GM18508 (cell line): ENCODE measurements around the gene SOX1.

ENCODE experiments used
- ATAC-seq: cut with Tn5 transposase; IDR thresholded peaks from one replicate; pipeline ENCODE4 v1.9.1; 2021; ENCODE audit warnings: moderate number of reproducible peaks; ENCODE audit not compliant: insufficient read depth, unreplicated experiment

SOX1 gene

DNA sequence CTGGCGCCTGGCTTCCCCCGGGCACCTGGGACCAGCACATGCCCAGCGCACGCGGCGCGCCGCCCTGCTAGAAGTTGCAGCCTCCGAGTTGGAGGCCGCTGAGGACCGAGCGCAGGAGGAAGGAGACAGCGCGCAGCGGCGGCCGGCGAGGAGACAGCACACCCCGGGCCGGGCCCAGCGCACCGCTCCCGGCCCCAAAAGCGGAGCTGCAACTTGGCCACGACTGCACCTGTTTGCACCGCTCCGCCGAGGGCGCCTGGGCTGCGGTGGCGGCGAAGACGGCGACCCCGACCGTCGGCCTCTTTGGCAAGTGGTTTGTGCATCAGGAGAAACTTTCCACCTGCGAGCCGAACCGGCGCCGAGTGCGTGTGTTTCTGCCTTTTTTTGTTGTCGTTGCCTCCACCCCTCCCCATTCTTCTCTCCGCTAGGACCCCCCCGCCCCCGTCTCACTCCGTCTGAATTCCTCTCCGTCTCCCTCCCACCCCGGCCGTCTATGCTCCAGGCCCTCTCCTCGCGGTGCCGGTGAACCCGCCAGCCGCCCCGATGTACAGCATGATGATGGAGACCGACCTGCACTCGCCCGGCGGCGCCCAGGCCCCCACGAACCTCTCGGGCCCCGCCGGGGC lies at the start of gene SOX1:
TSS of gene SOX1 (plus strand) at position 34 of the 626 bp plus-strand sequence. CDS start at position 544, 510 bp downstream.
- ATAC-seq = no peak

GRCh38 chr13:112024577-112024976 lies 42.4 kb upstream of the SOX1 start:
- ATAC-seq = no peak

- ATAC-seq = no peak
These were observed 39.7 kb upstream of the SOX1 start for GRCh38 chr13:112027250-112027649.

GRCh38 chr13:112028481-112028880 lies 38.5 kb upstream of the SOX1 start:
- no peak for ATAC-seq

- no peak for ATAC-seq
These were observed 37.8 kb upstream of the SOX1 start for GRCh38 chr13:112029143-112029542.

GRCh38 chr13:112032186-112032993 lies 34.6 kb upstream of the SOX1 start:
- no peak for ATAC-seq

- no peak for ATAC-seq
These were observed 32.7 kb upstream of the SOX1 start for GRCh38 chr13:112034231-112034630.

GRCh38 chr13:112034846-112035245 lies 32.1 kb upstream of the SOX1 start:
- no peak for ATAC-seq

GRCh38 chr13:112042496-112042895 lies 24.5 kb upstream of the SOX1 start:
- no peak for ATAC-seq

DNA sequence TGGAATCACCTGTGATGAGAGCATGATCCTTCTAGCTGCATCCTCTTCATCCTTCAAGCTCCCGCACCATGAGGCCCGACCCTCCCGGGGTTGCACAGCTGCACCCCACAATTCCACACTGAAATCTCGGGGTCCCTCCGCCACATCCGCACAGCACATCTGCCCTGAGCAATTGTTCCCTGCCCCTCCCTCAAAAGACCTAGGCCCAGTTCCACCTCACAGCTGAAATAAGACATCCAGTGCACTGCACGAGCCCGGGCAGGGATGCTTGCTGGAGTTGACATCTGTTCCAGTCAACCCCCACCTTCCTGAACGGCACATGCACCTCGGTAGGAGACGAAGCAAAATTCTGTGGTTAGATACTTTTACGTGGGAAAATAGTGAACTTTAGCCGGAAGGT lies 14.7 kb upstream of the SOX1 start:
- no peak for ATAC-seq

- no peak for ATAC-seq
These were observed 13.7 kb upstream of the SOX1 start for GRCh38 chr13:112053167-112053743.

DNA sequence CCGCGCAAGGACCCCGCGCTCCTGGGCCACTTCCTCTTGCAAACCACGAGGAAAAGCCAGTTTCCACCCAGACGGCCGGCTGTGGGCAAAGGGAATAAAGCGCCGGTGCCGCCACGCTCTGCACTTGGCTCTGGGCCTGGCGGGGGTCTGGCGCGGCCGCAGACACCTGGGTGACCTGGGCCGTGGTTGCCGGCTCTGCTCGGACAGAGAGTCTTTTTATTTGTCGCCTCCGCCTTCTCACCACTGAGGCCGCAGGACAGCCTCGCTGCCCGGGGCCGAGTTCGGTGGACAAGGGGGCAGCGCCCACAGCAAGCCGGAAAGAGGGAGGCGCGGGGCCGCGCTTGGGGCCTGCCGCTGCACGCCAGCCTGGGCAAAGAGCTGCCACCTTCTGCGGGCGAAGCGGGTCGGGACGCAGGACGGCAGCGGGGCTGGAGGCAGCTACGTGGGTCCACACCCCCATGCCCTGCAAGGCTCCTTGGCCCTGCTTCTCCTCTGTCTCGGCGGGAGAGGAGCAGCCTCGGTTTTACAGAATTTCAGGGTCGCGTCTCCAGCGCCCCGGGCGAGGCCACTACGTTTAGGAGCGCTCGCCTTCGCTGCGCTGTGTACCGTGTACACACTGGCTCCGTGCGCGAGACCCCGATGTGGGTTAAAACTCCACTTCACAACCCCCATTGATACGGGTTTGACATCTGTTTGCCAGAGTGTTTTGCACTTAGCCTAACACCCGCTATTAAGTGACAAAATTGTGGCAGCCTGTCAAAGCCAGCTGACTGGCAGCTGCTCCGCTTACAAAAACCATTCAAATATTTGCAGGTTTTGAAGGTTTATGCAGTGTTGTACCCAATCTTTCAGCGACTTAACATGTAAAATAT lies 13.0 kb upstream of the SOX1 start:
- no peak for ATAC-seq

GRCh38 chr13:112054616-112055015 lies 12.3 kb upstream of the SOX1 start:
- ATAC-seq = no peak

DNA sequence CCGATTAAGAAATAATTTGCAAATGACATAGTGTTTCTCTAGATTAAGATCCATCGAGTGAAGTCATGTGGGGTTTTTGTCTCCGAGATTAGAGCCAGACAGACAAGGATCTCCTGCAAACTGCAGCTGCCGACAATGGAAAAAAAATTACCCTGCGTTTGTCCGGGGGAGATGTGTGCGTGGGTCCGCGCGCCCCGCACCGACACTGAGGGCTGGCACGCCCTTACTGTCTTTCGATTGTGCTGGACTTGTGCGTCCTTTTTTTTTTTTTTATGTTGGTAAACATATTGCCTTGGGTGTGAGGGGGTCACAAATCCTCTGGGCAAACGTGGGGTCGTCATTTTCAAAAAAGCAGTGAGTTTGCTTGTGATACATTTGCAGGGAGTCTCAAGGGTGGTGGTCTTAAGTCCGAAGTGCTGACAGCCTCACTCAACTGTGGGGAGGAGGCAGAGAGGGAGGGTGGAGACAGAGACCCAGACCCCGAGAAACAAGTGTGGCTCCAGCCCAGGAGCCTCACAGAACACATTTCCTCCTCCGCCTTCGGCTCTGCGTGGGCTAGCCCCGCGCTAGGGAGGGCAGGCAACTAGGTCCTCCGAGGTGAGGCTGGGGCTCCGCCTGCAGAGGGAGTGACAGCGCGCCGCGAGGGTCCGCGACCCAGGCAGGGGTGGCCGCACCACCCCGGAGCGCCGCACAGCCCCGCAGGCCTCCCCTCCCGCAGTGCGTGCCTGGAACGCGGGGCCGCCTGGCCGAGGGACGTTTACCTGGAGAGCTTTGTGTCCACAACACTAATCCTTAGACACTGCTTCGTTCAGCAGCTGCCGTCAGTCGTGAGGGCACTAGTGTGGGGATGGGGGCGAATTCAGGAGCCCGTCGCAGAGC lies 11.7 kb upstream of the SOX1 start:
- no peak for ATAC-seq

- ATAC-seq = no peak
These were observed 11.1 kb upstream of the SOX1 start for GRCh38 chr13:112055915-112056269.

GRCh38 chr13:112056284-112056727 lies 10.6 kb upstream of the SOX1 start:
- no peak for ATAC-seq

DNA sequence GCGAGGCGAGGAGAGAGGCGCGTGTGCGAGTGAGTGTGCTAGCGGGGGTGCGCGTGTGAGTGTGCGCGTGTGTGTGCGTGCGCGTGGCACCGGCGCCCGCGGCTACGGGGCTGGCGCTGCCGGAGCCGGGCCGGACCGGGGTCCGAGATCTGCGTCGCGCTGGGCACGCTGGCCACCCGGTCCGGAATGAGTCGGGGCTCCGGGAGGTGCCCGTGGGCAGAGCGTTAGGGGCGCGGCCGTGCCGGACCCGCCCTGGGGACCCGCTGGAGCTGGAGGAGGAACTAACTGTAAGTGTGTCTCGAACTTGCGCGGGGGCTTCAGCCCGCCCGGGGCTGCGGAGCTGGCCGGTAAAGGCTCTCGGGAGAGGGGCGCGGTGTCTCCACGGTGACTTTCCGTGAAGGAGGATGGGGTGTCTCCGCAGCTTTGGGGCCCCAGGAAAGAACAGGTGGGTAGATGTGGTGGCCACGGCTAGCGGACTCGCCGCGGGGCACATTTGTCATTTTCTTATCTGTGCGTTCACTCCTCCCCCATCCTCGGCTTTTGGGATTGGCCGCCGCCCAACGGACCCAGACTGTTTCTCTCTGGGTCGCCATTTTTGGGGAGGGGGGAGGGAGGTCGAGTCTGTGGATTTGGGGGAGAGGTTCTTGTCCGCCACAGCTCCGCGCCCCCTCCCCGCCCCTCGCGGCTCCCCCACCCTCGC lies 10.1 kb upstream of the SOX1 start:
- no peak for ATAC-seq

DNA sequence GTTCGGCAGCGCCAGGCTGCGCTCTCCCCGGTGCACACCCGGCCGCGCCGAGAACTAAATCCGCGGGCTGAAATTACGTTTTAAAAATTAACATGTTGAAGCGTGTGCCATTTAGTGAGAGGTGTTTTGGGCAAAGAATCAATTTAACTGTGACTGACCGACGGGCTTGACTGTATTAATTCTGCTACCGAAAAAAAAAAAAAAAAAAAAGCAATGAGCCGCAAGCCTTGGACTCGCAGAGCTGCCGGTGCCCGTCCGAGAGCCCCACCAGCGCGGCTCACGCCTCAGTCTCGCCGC lies 9.6 kb upstream of the SOX1 start:
- ATAC-seq = no peak
